Pancreas (tissue), 10 donors: ENCODE measurements around the gene TLCD3A. TPM values are rescaled to one million over a fixed set of nuclear protein-coding genes. Genes with fewer than 3 reads are reported as not detected.

ENCODE experiments used
- ATAC-seq, 4 donors: fragments of 200-7000 bp; cut with Tn5 transposase; one replicate each; pipeline versions ENCODE4 v1.8.0 to v1.9.1; 2020; ENCODE audit warnings: mild to moderate bottlenecking in 4 of 4, moderate library complexity in 4 of 4
- DNase-seq, 6 donors: peaks; one replicate each; pipeline ENCODE4 v3.0.0-alpha.2; 2020
- FAIRE-seq: peaks from 2 replicates; lab custom pipeline; 2012; peaks lifted over from hg19 to GRCh38; lab: Jason Lieb, UNC
- H3K27ac ChIP-seq, 4 donors: fragments of 200-600 bp; sonication (generic); 1 replicate in 3 of 4; 2 replicates in 1 of 4; pipeline versions ENCODE4 v1.5.0 to v1.8.0; 2020
- H3K27me3 ChIP-seq, 4 donors: fragments of 200-600 bp; one replicate each; pipeline ENCODE4 v1.8.0; 2021
- H3K36me3 ChIP-seq, 3 donors: fragments of 200-600 bp; sonication (generic) in 1 of 3; one replicate each; pipeline versions ENCODE4 v1.5.0 to v1.8.0; 2020 to 2021
- H3K4me1 ChIP-seq, 3 donors: fragments of 200-600 bp; one replicate each; pipeline ENCODE4 v1.8.0; 2021
- H3K4me3 ChIP-seq, 4 donors: fragments of 200-600 bp; sonication (generic) in 2 of 4; one replicate each; pipeline versions ENCODE4 v1.5.0 to v1.8.0; 2020 to 2021
- H3K9me3 ChIP-seq, 4 donors: fragments of 200-600 bp; one replicate each; pipeline ENCODE4 v1.8.0; 2021
- CTCF ChIP-seq, 4 donors: fragments of 200-600 bp; sonication (generic) in 3 of 4; IDR thresholded peaks; one replicate each; pipeline versions ENCODE4 v1.5.0 to v1.8.0; 2021; ENCODE audit warnings: antibody characterized with exemption in 4 of 4
- WGBS, 2 donors: extraction: QIAGEN DNeasy Blood & Tissue Kit; methylation state at CpG; one replicate each; pipeline ENCODE4 v1.1.7; 2013; 5-methylcytosine and 5-hydroxymethylcytosine counted together
- intact Hi-C, 3 donors: fragments of 100-400 bp; cut with DNase I; formaldehyde crosslinking; loops; one replicate each; pipeline versions ENCODE4 v1.11.1 to v1.14.2; 2022
- polyA plus RNA-seq, 2 donors: library from polyadenylated mRNA; stranded (reverse); fragments of 200-250 nt; gene quantifications; one replicate each; pipeline ENCODE4 v1.2.3, GENCODE V29; 2013
- total RNA-seq, 6 donors: library from RNA; stranded (reverse); fragmentation: NEBNext Ultra II Directional in 4 of 6; extraction: Animal tissue kit (Norgen Biotek cat#: 25700) in 4 of 6; gene quantifications; one replicate each; pipeline versions ENCODE4 v1.2.1 to v1.2.4, GENCODE V29; 2021 to 2023
- donor health status: healthy with polysubstance abuse.
- donor health status: DM: no; HTN: no; CAD: no; lungs with moderate emphysema.
- donor health status: DM: no; HTN: no; CAD: no.
- donor health status: control.
- donor health status: control.
- donor health status: Bipolar disorder and iron deficiency.
- donor health status: DM: yes; HTN: yes; CAD: no.
- donor health status: DM: no; HTN: no; CAD: no.
- donor health status: DM: no; HTN: no; CAD: no.
- donor health status: DM: yes; HTN: yes; CAD: no.

Gene TLCD3A
- total and polyA plus RNA-seq, 8 donors, result 3.2 to 9.0 (median 5.9) TPM

DNA sequence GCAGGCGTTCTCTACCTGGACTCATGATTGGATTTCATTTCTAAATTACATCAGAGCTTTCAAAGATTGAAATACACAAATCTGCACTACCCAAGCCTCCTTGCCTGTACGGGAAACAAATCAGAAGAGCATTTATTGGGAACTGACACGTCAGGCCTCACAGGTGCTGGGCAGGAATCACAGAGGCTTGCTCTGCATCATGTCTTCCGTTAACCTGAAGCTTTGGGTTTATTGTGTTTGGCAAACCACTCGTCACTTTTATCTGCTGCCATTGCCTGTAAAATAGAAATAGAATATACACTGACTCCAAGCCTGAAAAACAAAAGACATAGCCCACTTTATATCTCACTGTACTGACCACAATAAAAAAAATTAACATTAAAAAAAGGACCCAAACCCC, 27.6 kb downstream of the TLCD3A start:
- Histone ChIP-seq H3K4me1 (no peaks in the 10 kb centered on the region), H3K4me3 (no peak overlapping the region), H3K27me3 (no peaks in the 10 kb centered on the region), H3K27ac (no peak overlapping the region), H3K9me3 (no peaks in the 10 kb centered on the region), H3K36me3 (peaks cover 0 to 7% (median 0%) of the 10 kb centered on the region in 3 donors)
- intact Hi-C loops, result no loop called here
- ATAC-seq, result no peak
- no peak for DNase-seq
- TF ChIP-seq CTCF (IDR thresholded peaks at IDR 0.05), result no peak
- WGBS, 2 donors, result 84 to 91% methylated on average over 5 of the region's 5 CpGs
- no peak for FAIRE-seq

- Histone ChIP-seq H3K27ac (no peak overlapping the region), H3K27me3 (no peaks in the 10 kb centered on the region), H3K4me3 (no peak overlapping the region), H3K36me3 (peaks cover 0 to 7% (median 0%) of the 10 kb centered on the region in 3 donors), H3K9me3 (no peaks in the 10 kb centered on the region), H3K4me1 (no peaks in the 10 kb centered on the region)
- 84 to 89% methylated on average over 9 of the region's 9 CpGs for WGBS, 2 donors
- no peak for ATAC-seq
- peak in 1 of 6 donors; percentile 21 for DNase-seq
- FAIRE-seq, result no peak
- no peak for TF ChIP-seq CTCF (IDR thresholded peaks at IDR 0.05)
- intact Hi-C loops, result no loop called here
Observed at GRCh38 chr17:760371-760770, 28.0 kb downstream of the TLCD3A start.

DNA sequence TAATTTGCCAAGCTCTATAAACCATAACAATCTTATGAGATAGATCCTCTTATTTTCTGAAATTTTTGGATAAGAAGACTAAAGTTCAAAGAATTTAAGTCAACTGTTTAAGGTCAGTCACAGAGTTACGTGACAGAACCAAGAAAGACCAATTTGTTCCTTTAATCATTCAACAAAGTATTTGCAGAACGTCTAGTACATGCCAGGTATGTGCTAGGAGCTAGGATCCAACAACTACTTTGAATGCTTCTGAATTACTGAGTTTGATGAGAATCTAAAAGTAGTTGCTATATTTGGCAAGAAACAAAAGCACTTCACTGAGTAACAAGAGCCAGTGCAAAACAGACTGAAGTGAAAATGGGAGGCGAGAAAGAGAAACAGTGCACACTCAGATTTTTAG, 34.7 kb downstream of the TLCD3A start:
- no peak for DNase-seq
- TF ChIP-seq CTCF (IDR thresholded peaks at IDR 0.05), result no peak
- H3K27me3 ChIP-seq, result no peaks in the 10 kb centered on the region
- FAIRE-seq, result no peak
- no peaks in the 10 kb centered on the region for H3K9me3 ChIP-seq
- WGBS, 2 donors, result 68 to 73% methylated on average over 3 of the region's 3 CpGs
- H3K4me3 ChIP-seq, result no peak overlapping the region
- peaks cover 4 to 27% (median 23%) of the 10 kb centered on the region in 3 donors for H3K36me3 ChIP-seq
- intact Hi-C loops, result no loop called here
- no peak for ATAC-seq
- no peak overlapping the region for H3K27ac ChIP-seq
- peaks cover 0 to 6% (median 0%) of the 10 kb centered on the region in 3 donors for H3K4me1 ChIP-seq

- Histone ChIP-seq H3K27ac (no peak overlapping the region), H3K4me3 (no peak overlapping the region), H3K4me1 (peaks cover 0 to 6% (median 0%) of the 10 kb centered on the region in 3 donors), H3K9me3 (no peaks in the 10 kb centered on the region), H3K36me3 (peaks cover 4 to 61% (median 40%) of the 10 kb centered on the region in 3 donors), H3K27me3 (no peaks in the 10 kb centered on the region)
- 90 to 91% methylated on average over 5 of the region's 5 CpGs for WGBS, 2 donors
- FAIRE-seq (no peak), DNase-seq (no peak), ATAC-seq (no peak)
- intact Hi-C loops, result no loop called here
- TF ChIP-seq CTCF (IDR thresholded peaks at IDR 0.05), result no peak
Observed at GRCh38 chr17:773016-773415, 40.6 kb downstream of the TLCD3A start.

DNA sequence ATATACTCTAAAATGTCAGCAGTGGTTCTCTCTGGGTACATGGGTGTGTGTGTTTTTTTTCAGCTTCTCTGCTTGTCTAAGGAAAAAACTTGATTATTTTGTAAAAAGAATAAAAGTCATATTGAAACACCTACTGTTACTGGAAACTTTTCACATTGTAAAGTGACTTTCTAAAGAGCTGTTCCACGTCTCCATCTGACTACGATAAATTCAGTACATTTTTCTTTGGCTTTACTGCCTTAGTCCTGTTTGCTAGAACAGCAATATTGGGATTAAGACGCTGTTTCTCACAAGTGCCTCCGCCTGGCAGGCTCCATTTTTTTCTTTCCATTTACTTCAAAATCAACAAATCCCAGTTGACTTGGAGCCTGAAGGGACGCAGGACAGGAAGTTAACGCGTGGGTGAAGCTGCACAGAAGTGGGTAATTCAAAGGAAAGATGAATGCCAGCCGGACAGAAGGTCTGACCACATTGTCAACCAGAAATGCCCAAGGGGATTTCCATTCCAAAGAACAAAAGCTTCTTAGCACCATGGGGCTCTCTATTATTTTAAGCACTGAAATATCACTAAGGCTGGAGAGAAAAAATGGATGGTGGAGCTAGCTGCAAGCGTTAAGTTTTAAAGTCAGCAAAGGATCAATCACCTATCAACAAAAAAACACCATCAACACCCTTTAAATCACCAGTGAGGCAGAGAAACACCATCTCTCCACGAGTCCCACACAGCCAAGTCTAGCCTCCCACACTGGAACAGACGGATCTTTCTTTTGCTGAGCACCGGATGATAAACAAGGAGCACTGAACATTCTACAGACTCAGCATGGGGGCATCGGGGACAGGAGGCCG, 41.3 kb downstream of the TLCD3A start:
- 85 to 89% methylated on average over 14 of the region's 14 CpGs for WGBS, 2 donors
- Histone ChIP-seq H3K9me3 (no peaks in the 10 kb centered on the region), H3K4me1 (peaks cover 0 to 6% (median 0%) of the 10 kb centered on the region in 3 donors), H3K4me3 (no peak overlapping the region), H3K27me3 (no peaks in the 10 kb centered on the region), H3K27ac (no peak overlapping the region), H3K36me3 (peaks cover 4 to 66% (median 41%) of the 10 kb centered on the region in 3 donors)
- no peak for TF ChIP-seq CTCF (IDR thresholded peaks at IDR 0.05)
- DNase-seq (no peak), ATAC-seq (no peak), FAIRE-seq (no peak)
- intact Hi-C loops, result no loop called here
